GM21447 (cell line): ENCODE data around the gene SLIT3.

Experiments
- ATAC-seq: cut with Tn5 transposase; IDR thresholded peaks from one replicate; pipeline ENCODE4 v1.9.1; 2021; ENCODE audit not compliant: unreplicated experiment

SLIT3 gene

GRCh38 chr5:169272111-169272510 is 28.8 kb downstream of the SLIT3 start:
- no peak for ATAC-seq

DNA sequence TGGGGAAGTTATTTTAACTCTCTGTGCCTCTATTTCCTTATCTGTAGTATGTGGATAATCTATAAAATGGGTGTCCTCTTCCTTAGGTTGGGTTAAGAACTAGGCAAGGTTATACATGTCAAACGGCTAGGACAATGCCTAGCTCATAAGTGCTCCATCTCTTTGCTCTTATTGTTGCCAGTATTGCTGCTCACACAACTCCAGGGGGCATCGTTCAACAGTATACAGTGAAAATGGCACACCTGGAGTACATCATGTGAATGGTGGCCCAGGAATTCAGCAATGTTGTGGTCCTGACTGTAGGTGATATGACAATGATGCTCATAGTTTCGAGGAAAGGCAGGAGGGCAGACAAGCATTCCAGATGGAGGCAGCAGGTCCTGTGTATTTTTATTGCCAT is 30.1 kb downstream of the SLIT3 start:
- ATAC-seq = no peak

DNA sequence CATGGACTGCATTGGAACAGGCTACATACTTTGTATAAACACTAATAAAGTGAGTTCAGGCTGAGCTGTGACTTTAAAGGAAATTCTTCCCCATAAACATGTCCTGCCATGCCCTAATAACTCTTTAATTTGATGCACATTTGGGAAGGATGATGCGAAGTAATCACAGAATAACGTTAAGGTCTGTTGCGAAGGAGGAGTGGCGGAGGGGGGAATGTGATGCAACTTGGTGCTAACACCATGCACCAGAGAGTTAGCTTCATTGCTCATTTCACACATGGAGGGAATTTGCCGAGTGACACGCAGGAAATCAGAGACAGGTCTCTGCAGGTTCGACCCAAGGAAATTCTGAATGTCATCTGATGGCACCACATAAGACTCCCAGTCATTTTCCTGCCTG is 32.9 kb downstream of the SLIT3 start:
- no peak for ATAC-seq

GRCh38 chr5:169265888-169266287 is 35.1 kb downstream of the SLIT3 start:
- no peak for ATAC-seq

DNA sequence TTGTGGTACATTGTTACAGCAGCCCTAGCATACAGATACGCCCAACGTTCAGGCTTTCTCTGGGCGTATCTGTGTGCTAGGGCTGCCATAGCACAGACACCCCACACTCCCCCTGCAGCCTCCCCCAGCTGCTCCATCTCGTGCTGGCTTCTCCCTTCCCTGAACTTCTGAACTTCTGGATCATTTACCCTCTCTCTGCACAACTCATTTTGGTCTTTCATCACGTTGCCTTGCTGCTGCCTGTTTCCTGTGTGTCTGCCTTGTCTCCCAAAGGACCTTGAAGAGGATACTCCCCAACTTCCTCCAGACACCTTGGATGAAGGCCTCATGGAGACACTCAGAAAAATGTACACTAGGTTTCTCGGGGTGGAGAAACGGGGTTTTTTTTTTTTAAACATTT is 37.3 kb downstream of the SLIT3 start:
- no peak for ATAC-seq

- ATAC-seq = no peak
Observed at GRCh38 chr5:169260896-169261569, 39.9 kb downstream of the SLIT3 start.

DNA sequence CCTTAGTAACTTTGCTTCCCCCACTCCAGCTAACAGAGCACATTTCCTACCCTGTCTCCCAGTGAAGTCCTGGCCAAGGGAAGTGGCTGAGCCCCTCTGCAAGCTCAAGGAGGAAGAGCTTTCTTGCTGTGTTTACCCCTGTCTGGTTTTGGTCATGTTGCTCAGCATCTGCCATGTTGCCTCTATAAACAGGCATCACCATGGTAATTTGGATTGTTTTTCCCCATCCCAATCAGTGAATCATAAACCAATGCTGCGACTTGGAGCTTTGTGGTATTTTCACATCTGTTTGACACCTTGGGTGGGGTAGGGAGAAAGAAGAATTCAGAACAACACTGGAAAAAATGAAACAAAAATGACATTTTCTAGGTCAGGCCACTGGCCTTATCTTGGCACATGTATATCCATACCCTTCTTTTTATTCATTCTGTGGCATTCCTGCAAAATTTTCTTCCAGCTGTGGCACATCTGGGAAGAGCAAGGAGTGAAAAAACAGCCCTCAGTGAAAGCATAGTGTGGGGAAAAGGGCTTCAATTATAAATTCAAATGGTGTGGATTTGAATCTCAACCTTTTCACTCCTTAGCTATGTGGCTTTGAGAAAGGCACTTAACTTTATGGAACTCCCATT is 42.5 kb downstream of the SLIT3 start:
- no peak for ATAC-seq

GRCh38 chr5:169256191-169256590 is 44.7 kb downstream of the SLIT3 start:
- ATAC-seq = no peak

DNA sequence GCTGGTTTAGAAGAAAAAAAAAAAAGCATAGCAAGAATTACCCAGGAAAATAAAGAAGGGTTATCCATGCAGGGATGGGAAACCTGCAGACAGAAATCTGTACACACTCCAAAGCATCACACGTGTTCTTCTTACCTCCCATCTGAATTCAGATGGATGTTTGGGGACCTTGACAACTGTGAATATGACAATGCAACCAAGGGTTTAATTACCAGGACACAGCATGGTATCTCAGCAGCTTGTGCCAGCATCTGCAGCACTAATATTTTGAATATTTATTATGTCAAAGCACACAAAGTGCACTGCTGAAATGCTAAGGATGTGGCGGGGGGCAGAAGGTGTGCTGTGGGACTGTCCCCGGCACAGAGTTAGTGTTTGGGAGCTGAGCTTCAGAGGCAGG is 47.9 kb downstream of the SLIT3 start:
- ATAC-seq = no peak

DNA sequence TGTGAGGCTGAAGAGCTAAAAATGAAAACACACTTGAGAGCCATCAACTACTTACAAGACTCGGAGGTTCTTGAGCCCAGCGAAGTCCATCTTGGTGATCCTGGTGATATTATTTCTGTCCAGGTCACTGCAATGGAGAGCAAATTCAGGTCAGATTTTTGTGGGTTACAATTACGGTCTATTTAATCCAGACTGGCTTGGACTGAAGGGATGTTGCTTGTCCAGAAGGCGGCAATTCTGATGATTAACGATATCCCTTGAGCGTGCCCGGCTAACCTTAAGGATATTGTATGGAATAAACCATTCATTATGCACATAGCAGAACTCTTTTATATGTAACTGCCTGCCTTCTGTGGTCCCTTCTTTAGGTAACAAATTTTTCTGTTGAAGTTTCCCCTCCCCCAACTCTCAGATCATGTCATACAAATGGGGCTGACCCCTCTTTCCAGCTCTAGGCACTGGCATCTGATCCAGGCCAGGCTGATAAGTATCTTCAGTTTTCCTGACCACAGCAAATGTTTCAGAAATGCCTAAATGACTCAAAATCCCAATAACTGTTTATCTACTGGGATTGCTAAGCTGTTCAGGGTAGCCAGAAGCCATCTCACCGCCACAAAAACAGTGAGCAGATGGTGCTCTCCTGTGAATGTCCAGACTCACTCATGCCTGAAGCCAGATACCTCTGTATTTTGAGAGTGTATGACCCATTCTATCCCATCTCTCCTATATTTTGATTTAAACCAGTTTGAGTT is 49.4 kb downstream of the SLIT3 start:
- ATAC-seq = no peak

GRCh38 chr5:169250887-169251286 is 50.1 kb downstream of the SLIT3 start:
- ATAC-seq = no peak

GRCh38 chr5:169248996-169249395 is 51.9 kb downstream of the SLIT3 start:
- no peak for ATAC-seq

- ATAC-seq = no peak
Observed at GRCh38 chr5:169248550-169248949, 52.4 kb downstream of the SLIT3 start.

DNA sequence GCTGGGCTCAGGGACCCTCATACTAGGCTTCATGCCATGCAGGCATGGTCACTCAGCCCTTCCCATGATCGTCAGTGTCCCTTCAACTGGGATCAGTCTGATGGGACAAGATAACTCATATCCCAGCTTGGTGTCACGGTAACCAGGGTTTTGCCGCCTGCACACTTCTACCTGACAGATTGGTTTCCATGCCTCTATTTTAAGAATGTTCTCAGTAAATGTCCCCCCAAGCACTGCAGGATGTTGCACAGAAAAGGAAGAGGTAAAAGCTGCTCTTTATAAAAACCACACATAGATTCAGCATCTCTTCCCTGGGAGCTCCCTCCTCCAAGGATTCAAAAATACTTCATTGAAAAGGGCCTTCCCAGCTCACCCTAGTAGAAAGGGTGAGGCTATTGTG is 56.1 kb downstream of the SLIT3 start:
- no peak for ATAC-seq

- ATAC-seq = no peak
Observed at GRCh38 chr5:169243651-169244422, 57.1 kb downstream of the SLIT3 start.

GRCh38 chr5:169242849-169243186 is 58.1 kb downstream of the SLIT3 start:
- ATAC-seq = no peak

DNA sequence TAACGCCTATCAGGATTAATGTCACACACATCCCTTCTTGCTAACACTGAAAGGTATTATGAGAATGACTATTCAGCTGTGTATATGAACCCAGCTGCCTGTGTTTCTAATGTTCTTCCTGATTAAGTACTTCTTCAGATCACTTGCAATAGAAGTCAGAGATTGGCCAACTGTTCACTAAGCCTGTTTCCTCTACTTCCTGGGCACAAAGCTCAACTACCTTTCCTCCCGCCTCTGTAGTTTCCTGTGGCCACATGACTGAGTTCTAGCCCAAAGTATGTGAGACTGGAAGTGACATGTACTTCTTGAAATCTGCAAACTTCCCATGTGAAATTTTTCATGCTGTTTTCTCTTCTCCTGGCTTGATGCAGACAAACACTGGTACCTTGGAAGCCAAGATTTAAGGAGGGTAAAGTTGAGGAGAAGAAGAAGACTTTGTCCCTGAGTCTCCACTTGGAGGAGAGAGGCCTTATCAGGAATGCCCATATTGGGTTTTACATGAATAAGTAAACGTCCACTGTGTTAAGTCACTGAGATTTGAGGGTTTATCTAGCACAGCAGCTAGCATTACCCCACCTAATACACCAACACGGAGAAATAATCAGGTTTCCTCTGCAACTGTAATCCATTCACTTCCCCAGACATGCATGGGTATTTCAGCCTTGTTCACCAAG is 58.6 kb downstream of the SLIT3 start:
- ATAC-seq = no peak

GRCh38 chr5:169229342-169229892 is 71.5 kb downstream of the SLIT3 start:
- no peak for ATAC-seq

GRCh38 chr5:169226895-169227294 is 74.0 kb downstream of the SLIT3 start:
- no peak for ATAC-seq

GRCh38 chr5:169225830-169226356 is 75.0 kb downstream of the SLIT3 start:
- no peak for ATAC-seq

- no peak for ATAC-seq
Observed at GRCh38 chr5:169223595-169223953, 77.4 kb downstream of the SLIT3 start.
